Tibial nerve (tissue), 4 donors: ENCODE results near the gene SH3GL3. TPM values are rescaled to one million over a fixed set of nuclear protein-coding genes. Genes with fewer than 3 reads are reported as not detected.

ENCODE experiments used
- DNase-seq, 2 donors: peaks; one replicate each; pipeline ENCODE4 v3.0.0-alpha.2; 2019; ENCODE audit warnings: low spot score in 2 of 2
- H3K27ac ChIP-seq, 4 donors: fragments of 200-600 bp; sonication (generic) in 3 of 4; one replicate each; pipeline ENCODE4 v1.5.1; 2017 to 2019; ENCODE audit warnings: mild to moderate bottlenecking in 1 of 4
- H3K27me3 ChIP-seq, 2 donors: fragments of 200-600 bp; sonication (generic) in 1 of 2; one replicate each; pipeline versions ENCODE4 v1.5.1 to v1.6.0; 2017 to 2019
- H3K36me3 ChIP-seq, 3 donors: fragments of 200-600 bp; sonication (generic); one replicate each; pipeline ENCODE4 v1.5.1; 2018 to 2019
- H3K4me1 ChIP-seq, 4 donors: fragments of 200-600 bp; sonication (generic) in 3 of 4; one replicate each; pipeline ENCODE4 v1.5.1; 2017 to 2019
- H3K4me3 ChIP-seq, 4 donors: fragments of 200-600 bp; sonication (generic) in 3 of 4; one replicate each; pipeline ENCODE4 v1.5.1; 2017 to 2019; ENCODE audit warnings: mild to moderate bottlenecking in 1 of 4, moderate library complexity in 1 of 4
- H3K9me3 ChIP-seq, 4 donors: fragments of 200-600 bp; sonication (generic) in 3 of 4; one replicate each; pipeline ENCODE4 v1.5.1; 2017 to 2019
- EP300 ChIP-seq, 2 donors: sonication (generic); formaldehyde crosslinking; IDR thresholded peaks; one replicate each; pipeline ENCODE4 v1.6.1; 2017; ENCODE audit warnings: antibody characterized with exemption in 2 of 2, mild to moderate bottlenecking in 1 of 2
- POLR2A ChIP-seq, 2 donors: fragments of 450-650 bp; IDR thresholded peaks; one replicate each; pipeline ENCODE4 v1.6.1; 2017; ENCODE audit warnings: antibody characterized with exemption in 2 of 2, mild to moderate bottlenecking in 2 of 2, moderate library complexity in 2 of 2
- WGBS, 2 donors: methylation state at CpG; one replicate each; pipeline ENCODE4 v1.1.5; 2018; 5-methylcytosine and 5-hydroxymethylcytosine counted together
- total RNA-seq, 4 donors: library from RNA; depleted of rRNA; stranded (reverse); fragments of >200 nt; gene quantifications; one replicate each; pipeline ENCODE4 v1.1.0, GENCODE V29; 2016
- TF ChIP-seq, protein P1 (sequence below), 5 experiments: fragments of 200-600 bp in 3 of 5; fragments of 450-650 bp in 2 of 5; sonication (generic) in 3 of 5; IDR thresholded peaks; one replicate each; pipeline ENCODE4 v1.5.1; 2016 to 2019; ENCODE audit warnings: antibody characterized with exemption in 5 of 5, mild to moderate bottlenecking in 3 of 5, moderate library complexity in 2 of 5

The SH3GL3 gene
- total RNA-seq, 4 donors from 2014 or later, result 1.5 to 3.7 (median 3.1) TPM; not detected in 1

DNA sequence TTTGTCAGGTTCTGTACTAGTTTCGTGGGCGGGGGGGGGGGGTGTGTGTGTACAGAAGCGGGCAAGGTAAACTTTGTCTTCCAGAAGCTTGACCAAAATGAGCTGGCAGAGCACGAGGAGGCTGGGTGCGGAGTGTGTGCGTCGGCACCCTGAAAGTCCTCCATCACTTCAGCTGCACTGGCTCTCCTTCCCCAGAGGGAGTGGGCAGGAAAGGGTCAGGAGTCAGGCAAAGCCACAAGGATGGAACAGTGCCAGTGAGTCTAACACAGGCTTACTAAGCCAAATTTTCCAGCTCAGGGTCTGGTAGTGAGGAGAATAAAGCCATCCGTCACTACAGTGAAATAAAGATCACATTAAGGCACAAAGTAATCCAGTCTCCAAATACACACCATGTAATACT, 11.9 kb upstream of the SH3GL3 start:
- WGBS, 2 donors, result 18 to 34% methylated on average over 5 to 8 of the region's 8 CpGs
- Histone ChIP-seq H3K27ac (no peak overlapping the region), H3K27me3 (no peaks in the 10 kb centered on the region), H3K4me3 (no peak overlapping the region), H3K4me1 (peaks cover 0 to 16% (median 0%) of the 10 kb centered on the region in 4 donors), H3K9me3 (no peaks in the 10 kb centered on the region), H3K36me3 (no peaks in the 10 kb centered on the region)
- TF ChIP-seq, protein P1, sequence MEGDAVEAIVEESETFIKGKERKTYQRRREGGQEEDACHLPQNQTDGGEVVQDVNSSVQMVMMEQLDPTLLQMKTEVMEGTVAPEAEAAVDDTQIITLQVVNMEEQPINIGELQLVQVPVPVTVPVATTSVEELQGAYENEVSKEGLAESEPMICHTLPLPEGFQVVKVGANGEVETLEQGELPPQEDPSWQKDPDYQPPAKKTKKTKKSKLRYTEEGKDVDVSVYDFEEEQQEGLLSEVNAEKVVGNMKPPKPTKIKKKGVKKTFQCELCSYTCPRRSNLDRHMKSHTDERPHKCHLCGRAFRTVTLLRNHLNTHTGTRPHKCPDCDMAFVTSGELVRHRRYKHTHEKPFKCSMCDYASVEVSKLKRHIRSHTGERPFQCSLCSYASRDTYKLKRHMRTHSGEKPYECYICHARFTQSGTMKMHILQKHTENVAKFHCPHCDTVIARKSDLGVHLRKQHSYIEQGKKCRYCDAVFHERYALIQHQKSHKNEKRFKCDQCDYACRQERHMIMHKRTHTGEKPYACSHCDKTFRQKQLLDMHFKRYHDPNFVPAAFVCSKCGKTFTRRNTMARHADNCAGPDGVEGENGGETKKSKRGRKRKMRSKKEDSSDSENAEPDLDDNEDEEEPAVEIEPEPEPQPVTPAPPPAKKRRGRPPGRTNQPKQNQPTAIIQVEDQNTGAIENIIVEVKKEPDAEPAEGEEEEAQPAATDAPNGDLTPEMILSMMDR (IDR thresholded peaks at IDR 0.05), result no peak
- TF ChIP-seq EP300 (IDR thresholded peaks at IDR 0.05), result no peak
- no peak for TF ChIP-seq POLR2A (IDR thresholded peaks at IDR 0.05)
- no peak for DNase-seq

DNA sequence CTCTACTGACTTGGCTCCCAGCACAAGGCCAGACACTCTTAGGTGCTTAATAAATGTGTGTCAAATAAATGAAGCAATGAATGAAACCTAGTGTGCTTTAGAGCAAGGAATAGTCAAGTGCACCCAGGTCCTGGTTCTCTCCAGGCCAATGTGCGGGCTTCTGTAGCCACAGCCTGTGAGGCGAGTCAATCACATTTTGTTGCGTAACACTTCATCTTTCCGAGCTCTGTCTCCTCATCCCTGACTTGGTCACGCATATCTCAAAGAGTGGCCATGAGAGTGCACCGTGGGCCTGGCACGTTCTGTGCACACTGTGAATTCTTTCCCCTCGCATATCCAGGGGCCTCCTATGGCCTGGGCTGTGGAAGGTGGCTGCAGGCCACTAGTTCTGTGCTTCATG, 11.4 kb upstream of the SH3GL3 start:
- Histone ChIP-seq H3K4me1 (peaks cover 0 to 16% (median 0%) of the 10 kb centered on the region in 4 donors), H3K4me3 (no peak overlapping the region), H3K27me3 (no peaks in the 10 kb centered on the region), H3K27ac (no peak overlapping the region), H3K36me3 (no peaks in the 10 kb centered on the region), H3K9me3 (no peaks in the 10 kb centered on the region)
- 81 to 84% methylated on average over 8 of the region's 8 CpGs for WGBS, 2 donors
- TF ChIP-seq, protein P1 (IDR thresholded peaks at IDR 0.05), result no peak
- no peak for TF ChIP-seq EP300 (IDR thresholded peaks at IDR 0.05)
- no peak for TF ChIP-seq POLR2A (IDR thresholded peaks at IDR 0.05)
- no peak for DNase-seq

DNA sequence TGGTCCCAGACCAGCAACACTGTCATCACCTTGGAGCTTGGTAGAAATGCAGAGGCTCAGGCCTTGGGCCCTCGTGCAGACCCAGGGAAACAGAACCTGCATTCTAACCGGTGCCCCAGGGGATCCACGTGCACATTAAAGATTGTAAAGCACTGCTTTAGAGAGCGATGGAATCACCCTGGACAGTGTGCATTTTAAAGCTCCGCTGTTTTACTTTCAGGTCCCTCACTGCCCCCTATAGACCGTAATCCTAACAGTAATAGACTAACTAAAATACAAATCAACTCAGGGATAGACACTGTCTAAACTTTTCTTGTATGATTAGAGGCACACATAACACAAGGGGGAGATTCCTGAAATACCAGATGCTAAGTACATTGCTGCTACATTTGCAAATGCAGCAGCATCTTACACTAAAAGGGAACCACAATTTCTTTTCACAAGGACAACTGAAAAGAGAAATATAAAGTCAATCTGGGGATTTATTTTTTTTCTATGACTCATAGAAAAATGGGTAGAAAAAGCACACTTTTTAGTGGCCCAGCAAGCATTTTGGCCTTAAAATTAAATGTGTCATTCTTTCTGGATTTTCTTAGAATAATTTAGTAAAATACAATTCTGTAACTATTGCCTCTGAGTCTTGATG, 10.5 kb upstream of the SH3GL3 start:
- Histone ChIP-seq H3K4me3 (no peak overlapping the region), H3K4me1 (peaks cover 0 to 16% (median 0%) of the 10 kb centered on the region in 4 donors), H3K27me3 (no peaks in the 10 kb centered on the region), H3K27ac (no peak overlapping the region), H3K36me3 (no peaks in the 10 kb centered on the region), H3K9me3 (no peaks in the 10 kb centered on the region)
- TF ChIP-seq, protein P1 (IDR thresholded peaks at IDR 0.05), result peak in 1 of 5 experiments; percentile 7
- no peak for TF ChIP-seq POLR2A (IDR thresholded peaks at IDR 0.05)
- DNase-seq, result no peak
- 14 to 31% methylated on average over 6 of the region's 6 CpGs for WGBS, 2 donors

DNA sequence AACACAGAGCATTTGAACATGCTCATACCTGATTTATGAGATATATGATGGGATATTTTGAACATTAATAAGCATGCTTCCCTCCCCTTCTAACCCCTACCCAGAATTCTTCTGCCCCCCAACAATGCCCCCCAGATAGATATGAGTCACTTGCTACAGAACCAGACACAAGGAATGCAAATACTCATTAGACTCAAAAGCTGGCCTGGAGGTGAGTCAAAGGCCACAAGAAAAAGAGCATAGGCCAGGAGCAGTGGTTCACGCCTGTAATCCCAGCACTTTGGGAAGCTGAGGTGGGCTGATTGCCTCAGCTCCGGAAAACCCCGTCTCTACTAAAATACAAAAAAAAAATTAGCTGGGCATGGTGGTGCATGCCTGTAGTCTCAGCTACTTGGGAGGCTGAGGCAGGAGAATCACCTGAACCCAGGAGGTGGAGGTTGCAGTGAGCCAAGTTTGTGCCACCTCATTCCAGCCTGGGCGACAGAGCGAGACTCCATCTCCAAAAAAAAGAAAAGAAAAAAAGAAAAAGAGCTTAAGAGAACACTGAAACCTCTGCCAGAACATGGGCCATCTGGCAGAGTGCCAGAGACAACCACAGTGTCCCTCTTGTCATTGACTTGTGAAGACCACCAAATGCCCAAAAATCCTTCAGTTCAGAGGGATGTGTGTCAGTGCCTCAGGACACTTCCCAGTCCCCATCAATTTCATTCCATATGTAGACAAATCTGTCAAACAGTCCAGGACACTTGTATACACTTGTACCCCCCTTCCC, 3.9 kb upstream of the SH3GL3 start:
- no peak for DNase-seq
- no peak for TF ChIP-seq EP300 (IDR thresholded peaks at IDR 0.05)
- TF ChIP-seq POLR2A (IDR thresholded peaks at IDR 0.05), result no peak
- TF ChIP-seq, protein P1 (IDR thresholded peaks at IDR 0.05), result no peak

DNA sequence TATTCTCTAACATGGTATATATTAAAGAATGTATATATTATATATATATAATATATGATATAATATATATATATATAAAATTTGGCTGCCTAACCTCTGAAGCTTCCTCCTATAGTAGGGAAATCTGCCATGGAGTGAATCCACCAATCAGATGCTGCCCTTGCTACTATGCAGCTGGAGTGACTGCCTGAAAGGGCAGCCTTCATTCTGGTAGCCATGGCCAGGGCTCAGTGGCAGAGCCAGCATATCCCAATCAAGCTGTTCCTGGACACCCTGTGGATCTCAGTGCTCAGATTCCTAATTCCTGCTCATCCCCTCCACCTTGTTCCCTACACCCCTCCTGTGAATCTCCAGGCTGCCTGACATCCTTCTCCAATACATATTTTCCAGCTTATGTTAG, 2.2 kb upstream of the SH3GL3 start:
- peaks cover 0 to 23% (median 4%) of the 10 kb centered on the region in 4 donors for H3K4me1 ChIP-seq
- no peak overlapping the region for H3K27ac ChIP-seq
- TF ChIP-seq POLR2A (IDR thresholded peaks at IDR 0.05), result no peak
- TF ChIP-seq, protein P1 (IDR thresholded peaks at IDR 0.05), result no peak
- no peak for TF ChIP-seq EP300 (IDR thresholded peaks at IDR 0.05)
- H3K9me3 ChIP-seq, result no peaks in the 10 kb centered on the region
- no peak overlapping the region for H3K4me3 ChIP-seq
- no peaks in the 10 kb centered on the region for H3K36me3 ChIP-seq
- H3K27me3 ChIP-seq, result peaks cover 0 to 16% of the 10 kb centered on the region in 2 donors
- DNase-seq, result no peak

More for the DNA sequence above, 3.9 kb upstream of the SH3GL3 start:
- peaks cover 0 to 9% of the 10 kb centered on the region in 2 donors for H3K27me3 ChIP-seq
- no peaks in the 10 kb centered on the region for H3K36me3 ChIP-seq
- WGBS, 2 donors, result 79 to 83% methylated on average over 5 of the region's 5 CpGs
- H3K9me3 ChIP-seq, result no peaks in the 10 kb centered on the region
- no peak overlapping the region for H3K27ac ChIP-seq
- no peak overlapping the region for H3K4me3 ChIP-seq
- H3K4me1 ChIP-seq, result peaks cover 0 to 36% (median 4%) of the 10 kb centered on the region in 4 donors
